Measurements from ENCODE around the gene PEPD. TPM values are rescaled to one million over a fixed set of nuclear protein-coding genes. Genes with fewer than 3 reads are reported as not detected.

Gene PEPD
- total RNA-seq, 1 experiment from 2014 or later, result 40.5 TPM

DNA sequence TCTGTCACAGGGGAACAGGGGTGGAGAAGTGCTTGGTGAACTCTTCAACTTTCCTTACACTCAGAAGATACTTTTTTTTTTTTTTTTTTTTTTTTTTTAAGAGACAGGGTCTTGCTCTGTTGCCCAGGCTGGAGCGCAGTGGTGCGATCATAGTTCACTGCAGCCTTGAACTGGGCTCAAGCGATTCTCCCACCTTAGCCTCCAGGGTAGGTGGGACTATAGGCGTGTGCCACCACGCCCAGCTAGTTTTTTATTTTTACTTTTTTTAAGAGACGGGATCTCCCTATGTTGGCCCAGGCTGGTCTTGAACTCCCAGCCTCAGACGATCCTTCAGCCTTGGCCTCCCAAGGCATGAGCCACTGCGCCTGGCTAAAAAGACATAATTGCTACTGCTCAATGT, 136.6 kb downstream of the PEPD start:
- ChIA-PET POLR2A (interaction anchor here (1.2 kb wide), 1 partner anchor 9 kb away, joined by 3 read pairs; no protein-coding TSS in a partner anchor), CTCF (interaction anchor here (1.2 kb wide), 1 partner anchor 149 kb away, joined by 4 read pairs; no protein-coding TSS in a partner anchor), RAD21 (ENCODE audit: low non-redundant PET in 1 of 2, low total read pairs in 2 of 2, uncharacterized antibody in 2 of 2, unreplicated experiment in 2 of 2) (no interaction called here)
- ATAC-seq, result no peak
- Histone ChIP-seq H3K9me2 (ENCODE audit: insufficient read depth) (no peaks in the 10 kb centered on the region), H3K4me2 (ENCODE audit: low read length) (no peak overlapping the region), H2AFZ (ENCODE audit: low read depth, low read length, poor library complexity, severe bottlenecking) (no peak overlapping the region), H3K9ac (ENCODE audit: low read length) (no peak overlapping the region), H3K4me3 (replicated peaks in 1 of 2; ENCODE audit: low read depth in 1 of 2, low read length in 2 of 2) (no peak overlapping the region), H4K20me1 (ENCODE audit: insufficient read depth) (no peaks in the 10 kb centered on the region), H3K36me3 (ENCODE audit: control insufficient read depth in 1 of 2, insufficient read depth in 2 of 2, low read length in 2 of 2) (peaks cover 3 to 6% of the 10 kb centered on the region in 2 experiments; a peak in 2 of 4 replicates), H3K79me2 (ENCODE audit: insufficient read depth, low read length) (peaks cover 49% of the 10 kb centered on the region), H3K27me3 (ENCODE audit: insufficient read depth, low read length) (no peaks in the 10 kb centered on the region), H3K27ac (ENCODE audit: low read depth, low read length) (no peak overlapping the region), H3K4me1 (ENCODE audit: control insufficient read depth in 1 of 2, insufficient read depth in 2 of 2, low read length in 2 of 2) (no peaks in the 10 kb centered on the region), H3K9me3 (ENCODE audit: control insufficient read depth in 1 of 2, insufficient read depth in 1 of 2, low read depth in 1 of 2, low read length in 2 of 2) (no peaks in the 10 kb centered on the region)
- DNase-seq (ENCODE audit: low read depth, low spot score), result no peak
- TF ChIP-seq TCF7L2 (IDR thresholded peaks at IDR 0.05; ENCODE audit: borderline replicate concordance, extremely low read depth, insufficient read depth, insufficient read length), result no peak
- no peak for TF ChIP-seq POLR2AphosphoS5 (IDR thresholded peaks at IDR 0.05; ENCODE audit: low read depth, low read length)
- TF ChIP-seq CBX3 (IDR thresholded peaks at IDR 0.05; ENCODE audit: low read depth), result no peak
- no TSS peak for BruUV-seq (replicated peaks)
- intact Hi-C loops (cut with micrococcal nuclease), result no loop called here

DNA sequence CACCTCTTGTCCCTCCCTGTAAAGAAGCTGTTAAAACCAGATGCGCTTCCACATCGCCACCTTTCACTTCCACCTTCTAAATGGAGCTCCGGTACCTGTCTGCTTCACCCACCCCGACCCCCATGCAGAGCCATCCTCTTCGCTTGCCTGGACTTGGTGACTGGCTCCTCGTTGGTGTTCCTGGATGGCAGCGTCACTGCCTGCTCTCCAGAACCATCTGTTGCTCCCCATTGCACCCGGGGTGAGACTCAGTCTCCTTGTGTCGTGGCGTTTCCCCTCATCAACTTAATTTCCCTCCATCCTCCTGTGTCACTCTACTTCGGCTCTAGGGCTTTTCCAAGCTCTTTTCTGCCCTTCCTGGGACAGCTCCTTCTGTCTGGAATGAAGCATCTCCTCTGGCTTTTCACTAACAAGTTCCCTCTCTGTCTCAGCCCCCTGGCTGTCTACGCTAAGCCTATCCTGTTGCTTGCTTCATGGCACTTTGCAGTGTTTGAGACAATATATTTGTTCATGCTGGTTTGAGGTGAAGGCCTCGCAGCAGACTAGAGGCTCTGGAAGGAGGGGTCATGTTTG, 137.8 kb downstream of the PEPD start:
- CTCF ChIA-PET, result no interaction called here
- H3K4me2 ChIP-seq (ENCODE audit: low read length), result no peak overlapping the region
- no peaks in the 10 kb centered on the region for H3K9me2 ChIP-seq (ENCODE audit: insufficient read depth)
- no peaks in the 10 kb centered on the region for H3K4me1 ChIP-seq (ENCODE audit: control insufficient read depth in 1 of 2, insufficient read depth in 2 of 2, low read length in 2 of 2)
- H3K27me3 ChIP-seq (ENCODE audit: insufficient read depth, low read length), result no peaks in the 10 kb centered on the region
- peaks cover 4% of the 10 kb centered on the region; the same call in 1 of the 2 replicates for H4K20me1 ChIP-seq (ENCODE audit: insufficient read depth)
- no peak overlapping the region for H2AFZ ChIP-seq (ENCODE audit: low read depth, low read length, poor library complexity, severe bottlenecking)
- H3K27ac ChIP-seq (ENCODE audit: low read depth, low read length), result no peak overlapping the region
- no peak overlapping the region for H3K9ac ChIP-seq (ENCODE audit: low read length)
- no peaks in the 10 kb centered on the region for H3K9me3 ChIP-seq (ENCODE audit: control insufficient read depth in 1 of 2, insufficient read depth in 1 of 2, low read depth in 1 of 2, low read length in 2 of 2)
- H3K79me2 ChIP-seq (ENCODE audit: insufficient read depth, low read length), result peaks cover 60% of the 10 kb centered on the region
- TF ChIP-seq POLR2AphosphoS5 (IDR thresholded peaks at IDR 0.05; ENCODE audit: low read depth, low read length) (no peak), CBX3 (IDR thresholded peaks at IDR 0.05; ENCODE audit: low read depth) (no peak), EZH2 (IDR thresholded peaks at IDR 0.05) (no peak), POLR2A (IDR thresholded peaks at IDR 0.05; ENCODE audit: borderline replicate concordance, extremely low read depth, insufficient read depth, insufficient read length) (no peak)
- no TSS peak for BruUV-seq (replicated peaks)
- DNase-seq (ENCODE audit: low read depth, low spot score) (no peak), ATAC-seq (no peak)
- POLR2A ChIA-PET, result interaction anchor here (1.5 kb wide), 1 partner anchor 9 kb away, joined by 5 read pairs; no protein-coding TSS in a partner anchor
- H3K4me3 ChIP-seq (replicated peaks in 1 of 2; ENCODE audit: low read depth in 1 of 2, low read length in 2 of 2), result no peak overlapping the region
- peaks cover 6 to 16% of the 10 kb centered on the region in 2 experiments; a peak in 3 of 4 replicates for H3K36me3 ChIP-seq (ENCODE audit: control insufficient read depth in 1 of 2, insufficient read depth in 2 of 2, low read length in 2 of 2)
- intact Hi-C loops (cut with micrococcal nuclease), result no loop called here
- RAD21 ChIA-PET (ENCODE audit: low non-redundant PET in 1 of 2, low total read pairs in 2 of 2, uncharacterized antibody in 2 of 2, unreplicated experiment in 2 of 2), result no interaction called here

All from HCT116 (cell line).